IMR-90 (cell line): Measurements from ENCODE around the gene ESPL1. TPM values are rescaled to one million over a fixed set of nuclear protein-coding genes. Genes with fewer than 3 reads are reported as not detected.
A peak's percentile ranks its signal among the peaks of the same experiment; 100 is the strongest.

Source experiments
- ATAC-seq: fragments of 200-7000 bp; cut with Tn5 transposase; 2 replicates; pipeline ENCODE4 v1.9.1; 2020; ENCODE audit warnings: low read depth, mild to moderate bottlenecking, moderate library complexity
- BruUV-seq: library from RNA; stranded (reverse); fragments of 400-500 nt; replicated peaks from 2 replicates; lab custom pipeline; 2021; lab: Mats Ljungman, UMichigan
- CTCF ChIA-PET: fragments of 300-600 bp; formaldehyde crosslinking; extraction: SDS; loops from one replicate; lab custom pipeline; 2021; ENCODE audit warnings: antibody characterized with exemption; lab: Yijun Ruan, JAX
- POLR2A ChIA-PET: fragments of 300-600 bp; sonication (Branson Sonifier 250); formaldehyde crosslinking; loops from one replicate; lab custom pipeline; 2022; ENCODE audit warnings: antibody characterized with exemption; ENCODE audit not compliant: unreplicated experiment; lab: Charles Lee
- DNase-seq: peaks from one replicate; pipeline ENCODE4 v3.0.0; 2013
- H2AFZ ChIP-seq: replicated peaks from 2 replicates; pipeline ENCODE3; 2013; ENCODE audit warnings: low read length, mild to moderate bottlenecking; ENCODE audit not compliant: poor library complexity
- H2AK5ac ChIP-seq: 2 replicates; pipeline ENCODE4 v1.6.1; 2013; ENCODE audit warnings: low read depth, low read length, inconsistent platforms
- H2AK9ac ChIP-seq: replicated peaks from 2 replicates; pipeline ENCODE3; 2013; ENCODE audit warnings: mild to moderate bottlenecking, low read depth, low read length, moderate library complexity; ENCODE audit not compliant: poor library complexity
- H2BK120ac ChIP-seq: 2 replicates; pipeline ENCODE4 v1.6.1; 2013; ENCODE audit warnings: low read depth, low read length, inconsistent platforms
- H2BK15ac ChIP-seq: 3 replicates; pipeline ENCODE4 v1.6.1; 2013; ENCODE audit warnings: low read depth, low read length, inconsistent platforms
- H2BK20ac ChIP-seq: 2 replicates; pipeline ENCODE4 v1.6.1; 2013; ENCODE audit warnings: low read depth, mild to moderate bottlenecking, inconsistent platforms, low read length, moderate library complexity
- H2BK5ac ChIP-seq: 2 replicates; pipeline ENCODE4 v1.6.1; 2013; ENCODE audit warnings: mild to moderate bottlenecking, low read depth, low read length, inconsistent platforms; ENCODE audit not compliant: poor library complexity, severe bottlenecking
- H3K14ac ChIP-seq: replicated peaks from 2 replicates; pipeline ENCODE4 v1.6.1; 2013; ENCODE audit warnings: low read depth, low read length, inconsistent platforms
- H3K18ac ChIP-seq: 2 replicates; pipeline ENCODE4 v1.6.1; 2013; ENCODE audit warnings: low read depth, low read length, control low read depth
- H3K23ac ChIP-seq: 2 replicates; pipeline ENCODE4 v1.6.1; 2013; ENCODE audit warnings: low read depth, low read length, inconsistent platforms
- H3K27ac ChIP-seq: 2 replicates; pipeline ENCODE4 v1.5.1; 2013; ENCODE audit warnings: mild to moderate bottlenecking, control low read depth, low read length; ENCODE audit not compliant: insufficient read depth
- H3K27me3 ChIP-seq: 2 replicates; pipeline ENCODE4 v1.6.1; 2013; ENCODE audit warnings: low read length; ENCODE audit not compliant: control insufficient read depth, insufficient read depth
- H3K36me3 ChIP-seq: 2 replicates; pipeline ENCODE4 v1.6.1; 2013; ENCODE audit warnings: low read length, mixed read lengths; ENCODE audit not compliant: control insufficient read depth, insufficient read depth
- H3K4ac ChIP-seq: 2 replicates; pipeline ENCODE4 v1.6.1; 2013; ENCODE audit warnings: low read depth, low read length, inconsistent platforms
- H3K4me1 ChIP-seq: 2 replicates; pipeline ENCODE4 v1.6.1; 2013; ENCODE audit warnings: low read length, mixed read lengths; ENCODE audit not compliant: control insufficient read depth, insufficient read depth
- H3K4me2 ChIP-seq: 2 replicates; pipeline ENCODE4 v1.6.1; 2013; ENCODE audit warnings: low read depth, mild to moderate bottlenecking, control low read depth, low read length, moderate library complexity
- H3K4me3 ChIP-seq: 2 replicates; pipeline ENCODE4 v1.5.1; 2013; ENCODE audit warnings: low read depth, mild to moderate bottlenecking, control low read depth, low read length, moderate library complexity; ENCODE audit not compliant: insufficient read depth
- H3K56ac ChIP-seq: 2 replicates; pipeline ENCODE4 v1.6.1; 2013; ENCODE audit warnings: low read length, inconsistent platforms; ENCODE audit not compliant: insufficient read depth; ENCODE audit errors: extremely low read depth
- H3K79me1 ChIP-seq, 2 experiments: 2 replicates each; pipeline ENCODE4 v1.6.1; 2013; ENCODE audit warnings: low read length in 2 of 2, inconsistent platforms in 1 of 2, low read depth in 1 of 2
- H3K9ac ChIP-seq: 2 replicates; pipeline ENCODE4 v1.6.1; 2013; ENCODE audit warnings: low read depth, low read length, control low read depth
- H3K9me1 ChIP-seq: 2 replicates; pipeline ENCODE4 v1.6.1; 2013; ENCODE audit warnings: low read length, inconsistent platforms; ENCODE audit not compliant: insufficient read depth
- H3K9me3 ChIP-seq: 2 replicates; pipeline ENCODE4 v1.6.1; 2013; ENCODE audit warnings: low read length; ENCODE audit not compliant: control insufficient read depth, insufficient read depth
- H4K20me1 ChIP-seq: 2 replicates; pipeline ENCODE4 v1.6.1; 2013; ENCODE audit warnings: low read length, inconsistent platforms; ENCODE audit not compliant: insufficient read depth
- H4K5ac ChIP-seq: 2 replicates; pipeline ENCODE4 v1.6.1; 2013; ENCODE audit warnings: mild to moderate bottlenecking, low read depth, low read length, control low read depth
- H4K8ac ChIP-seq, 2 experiments: 2 replicates each; pipeline ENCODE4 v1.6.1; 2013; ENCODE audit warnings: low read depth in 2 of 2, low read length in 2 of 2, control low read depth in 1 of 2, inconsistent platforms in 1 of 2
- H4K91ac ChIP-seq: 2 replicates; pipeline ENCODE4 v1.6.1; 2013; ENCODE audit warnings: low read depth, low read length, inconsistent platforms; ENCODE audit not compliant: insufficient read depth
- FOS ChIP-seq: fragments of 150-350 bp; IDR thresholded peaks from 2 replicates; pipeline ENCODE4 v1.6.1; 2016; ENCODE audit warnings: low read depth, low read length
- MAFK ChIP-seq: IDR thresholded peaks from 2 replicates; pipeline ENCODE4 v1.6.1; 2012; ENCODE audit warnings: low read depth, low read length, improper control_type of control experiment
- POLR2A ChIP-seq: IDR thresholded peaks from 2 replicates; pipeline ENCODE4 v1.6.1; 2012; ENCODE audit warnings: mild to moderate bottlenecking, low read depth, low read length
- RAD21 ChIP-seq: IDR thresholded peaks from 2 replicates; pipeline ENCODE4 v1.6.1; 2012; ENCODE audit warnings: low read length, improper control_type of control experiment
- SMC3 ChIP-seq: fragments of 150-350 bp; IDR thresholded peaks from 2 replicates; pipeline ENCODE4 v1.6.1; 2016; ENCODE audit warnings: low read depth, mild to moderate bottlenecking, antibody characterized with exemption, low read length, moderate library complexity
- USF2 ChIP-seq: fragments of 150-350 bp; IDR thresholded peaks from 2 replicates; pipeline ENCODE4 v1.6.1; 2017; ENCODE audit warnings: mild to moderate bottlenecking, antibody characterized with exemption, low read length, low read depth
- WGBS, 2 experiments: methylation state at CpG; one replicate each; pipeline versions ENCODE4 v1.1.5 to v1.1.7; 2013; ENCODE audit warnings: missing lambda C conversion rate in 2 of 2; ENCODE audit not compliant: insufficient read length in 1 of 2; ENCODE audit errors: extremely low coverage in 2 of 2; 5-methylcytosine and 5-hydroxymethylcytosine counted together
- dilution Hi-C: fragments of 300-500 bp; cut with HindIII; formaldehyde crosslinking; loops from one replicate; pipeline ENCODE4 v1.14.3; 2018; ENCODE audit warnings: low sequenced_read_pairs; ENCODE audit not compliant: unreplicated experiment
- in situ Hi-C: fragments of 300-500 bp; cut with MboI; formaldehyde crosslinking; loops from 3 replicates; pipeline ENCODE4 v1.14.3; 2019; ENCODE audit warnings: low sequenced_read_pairs, inconsistent platforms, mixed read lengths
- intact Hi-C: fragments of 100-400 bp; cut with micrococcal nuclease; formaldehyde crosslinking; loops from 2 replicates; pipeline ENCODE4 v1.10.0; 2022
- polyA plus RNA-seq, 3 experiments: library from polyadenylated mRNA; depleted of rRNA; stranded (reverse); fragments of >200 nt; gene quantifications; 2 replicates each; pipeline ENCODE4 v1.2.3, GENCODE V29; 2012; ENCODE audit warnings: low replicate concordance in 1 of 3
- total RNA-seq: library from RNA; depleted of rRNA; stranded (reverse); fragments of >200 nt; gene quantifications from 2 replicates; pipeline ENCODE4 v1.2.3, GENCODE V29; 2012

Gene ESPL1
- total and polyA plus RNA-seq, 2 of the 4 experiments (the other 2 are of a cell fraction) = 6.5 to 9.2 TPM

GRCh38 chr12:53300187-53300586 is 32.1 kb downstream of the ESPL1 start:
- TF ChIP-seq USF2 (no peak), RAD21 (no peak), POLR2A (0 out of 2 replicates have a peak, but pooled peaks have one; percentile 67), FOS (no peak), MAFK (peak; percentile 73), SMC3 (0 out of 2 replicates have a peak, but pooled peaks have one; percentile 8)
- Histone ChIP-seq H3K4me1 (peaks cover 16% of the 10 kb centered on the region), H3K9me1 (peaks cover 14% of the 10 kb centered on the region; the same call in 1 of the 2 replicates)

More at GRCh38 chr12:53300187-53300586, 32.1 kb downstream of the ESPL1 start:
- peak overlapping the region; percentile 84 to 92 for H4K8ac ChIP-seq
- H3K79me1 ChIP-seq = peaks cover 20 to 68% of the 10 kb centered on the region in 2 experiments
- ATAC-seq (peak; percentile 12), DNase-seq (peak; percentile 77)
- peak overlapping the region; percentile 64 for H3K23ac ChIP-seq
- 0% methylated on average over 10 of the region's 12 CpGs; no CpG with 5 or more reads in 1 of the 2 experiments for WGBS, 2 experiments
- peak overlapping the region; percentile 26 for H3K18ac ChIP-seq
- peaks cover 16% of the 10 kb centered on the region for H3K36me3 ChIP-seq
- dilution Hi-C loops = no loop called here
- H4K5ac ChIP-seq = peak overlapping the region; percentile 61
- H3K14ac ChIP-seq = peak overlapping the region; percentile 59
- H2AK9ac ChIP-seq = peak overlapping the region; percentile 98
- peak overlapping the region; percentile 82 for H3K56ac ChIP-seq
- peak overlapping the region; percentile 95 for H2AFZ ChIP-seq
- no peaks in the 10 kb centered on the region for H3K27me3 ChIP-seq
- H2AK5ac ChIP-seq = peak overlapping the region; percentile 91
- H3K9me3 ChIP-seq = no peaks in the 10 kb centered on the region
- in situ Hi-C loops = no loop called here
- peak overlapping the region; percentile 94 for H3K4me2 ChIP-seq
- H3K4me3 ChIP-seq = peak overlapping the region; percentile 64
- intact Hi-C loops = no loop called here
- peak overlapping the region; percentile 94 for H3K9ac ChIP-seq
- POLR2A ChIA-PET = interaction anchor here (0.5 kb wide), 1 partner anchor 967 kb away, joined by 5 read pairs; no protein-coding TSS in a partner anchor
- H2BK15ac ChIP-seq = peak overlapping the region; percentile 60; the same call in 2 of the 3 replicates
- peaks cover 5% of the 10 kb centered on the region; the same call in 1 of the 2 replicates for H4K20me1 ChIP-seq
- H2BK20ac ChIP-seq = 0 out of 2 replicates have a peak overlapping the region, but pooled peaks have one; percentile 16
- peak overlapping the region; percentile 92 for H4K91ac ChIP-seq
- peak overlapping the region; percentile 89 for H3K4ac ChIP-seq
- BruUV-seq = no TSS peak
- peak overlapping the region; percentile 84 for H2BK5ac ChIP-seq
- H2BK120ac ChIP-seq = peak overlapping the region; percentile 28; the same call in 1 of the 2 replicates
- CTCF ChIA-PET = interaction anchor here (0.5 kb wide), 1 partner anchor 25 kb away, joined by 3 read pairs; no protein-coding TSS in a partner anchor
- peak overlapping the region; percentile 86 for H3K27ac ChIP-seq
